ENCODE results near the gene SYCE3.

Gene SYCE3

GRCh38 chr22:50610581-50610980 is 47.9 kb upstream of the SYCE3 start:
- Histone ChIP-seq H3F3A (ENCODE audit: insufficient read depth) (no peaks in the 10 kb centered on the region), H3K9me2 (replicated peaks; ENCODE audit: insufficient read depth, low read length) (no peaks in the 10 kb centered on the region), H2AFZ (ENCODE audit: low read depth, low read length, severe bottlenecking) (no peak overlapping the region), H3K9me3 (ENCODE audit: insufficient read depth, low read length) (no peaks in the 10 kb centered on the region), H3K9ac (ENCODE audit: low read length) (no peak overlapping the region), H3K4me2 (ENCODE audit: low read depth, low read length, poor library complexity, severe bottlenecking) (no peak overlapping the region), H3K27me3 (ENCODE audit: low read length) (no peaks in the 10 kb centered on the region), H3K79me2 (ENCODE audit: insufficient read depth, low read length) (no peaks in the 10 kb centered on the region), H3K36me3 (ENCODE audit: low read length) (no peaks in the 10 kb centered on the region), H4K20me1 (ENCODE audit: low read depth, low read length) (no peaks in the 10 kb centered on the region), H3K27ac (ENCODE audit: low read depth, low read length) (no peak overlapping the region), H3K4me3 (ENCODE audit: insufficient read depth, low read length, poor library complexity, severe bottlenecking) (no peak overlapping the region)
- no peak for TF ChIP-seq CTCF (IDR thresholded peaks at IDR 0.05; ENCODE audit: insufficient read depth, low read length, poor library complexity, severe bottlenecking)
- TF ChIP-seq EZH2phosphoT487 (conservative IDR thresholded peaks at IDR 0.05; ENCODE audit: low read length) = no peak

GRCh38 chr22:50610041-50610451 is 47.3 kb upstream of the SYCE3 start:
- H3K4me3 ChIP-seq (ENCODE audit: insufficient read depth, low read length, poor library complexity, severe bottlenecking) = no peak overlapping the region
- TF ChIP-seq CTCF (IDR thresholded peaks at IDR 0.05; ENCODE audit: insufficient read depth, low read length, poor library complexity, severe bottlenecking) (no peak), EZH2phosphoT487 (conservative IDR thresholded peaks at IDR 0.05; ENCODE audit: low read length) (no peak)
- H3F3A ChIP-seq (ENCODE audit: insufficient read depth) = no peaks in the 10 kb centered on the region
- H3K27me3 ChIP-seq (ENCODE audit: low read length) = no peaks in the 10 kb centered on the region
- H3K79me2 ChIP-seq (ENCODE audit: insufficient read depth, low read length) = no peaks in the 10 kb centered on the region
- H3K9ac ChIP-seq (ENCODE audit: low read length) = no peak overlapping the region
- H3K9me3 ChIP-seq (ENCODE audit: insufficient read depth, low read length) = no peaks in the 10 kb centered on the region
- no peaks in the 10 kb centered on the region for H3K36me3 ChIP-seq (ENCODE audit: low read length)
- H3K9me2 ChIP-seq (replicated peaks; ENCODE audit: insufficient read depth, low read length) = no peaks in the 10 kb centered on the region
- H2AFZ ChIP-seq (ENCODE audit: low read depth, low read length, severe bottlenecking) = no peak overlapping the region
- H4K20me1 ChIP-seq (ENCODE audit: low read depth, low read length) = no peaks in the 10 kb centered on the region
- H3K27ac ChIP-seq (ENCODE audit: low read depth, low read length) = no peak overlapping the region
- H3K4me2 ChIP-seq (ENCODE audit: low read depth, low read length, poor library complexity, severe bottlenecking) = no peak overlapping the region

- no peak for TF ChIP-seq CTCF (IDR thresholded peaks at IDR 0.05; ENCODE audit: insufficient read depth, low read length, poor library complexity, severe bottlenecking)
- TF ChIP-seq EZH2phosphoT487 (conservative IDR thresholded peaks at IDR 0.05; ENCODE audit: low read length) = no peak
- H3K9ac ChIP-seq (ENCODE audit: low read length) = no peak overlapping the region
- no peak overlapping the region for H3K4me3 ChIP-seq (ENCODE audit: insufficient read depth, low read length, poor library complexity, severe bottlenecking)
- no peaks in the 10 kb centered on the region for H3K9me3 ChIP-seq (ENCODE audit: insufficient read depth, low read length)
- no peaks in the 10 kb centered on the region for H3K79me2 ChIP-seq (ENCODE audit: insufficient read depth, low read length)
- H3K4me2 ChIP-seq (ENCODE audit: low read depth, low read length, poor library complexity, severe bottlenecking) = no peak overlapping the region
- no peaks in the 10 kb centered on the region for H3F3A ChIP-seq (ENCODE audit: insufficient read depth)
- H3K27ac ChIP-seq (ENCODE audit: low read depth, low read length) = no peak overlapping the region
- no peaks in the 10 kb centered on the region for H4K20me1 ChIP-seq (ENCODE audit: low read depth, low read length)
- H2AFZ ChIP-seq (ENCODE audit: low read depth, low read length, severe bottlenecking) = no peak overlapping the region
- H3K27me3 ChIP-seq (ENCODE audit: low read length) = no peaks in the 10 kb centered on the region
- H3K9me2 ChIP-seq (replicated peaks; ENCODE audit: insufficient read depth, low read length) = no peaks in the 10 kb centered on the region
- no peaks in the 10 kb centered on the region for H3K36me3 ChIP-seq (ENCODE audit: low read length)
Measured at GRCh38 chr22:50609599-50609998, 46.9 kb upstream of the SYCE3 start.
